Thoracic aorta (tissue), 2 donors: ENCODE results near the gene NPFFR2. TPM values are rescaled to one million over a fixed set of nuclear protein-coding genes. Genes with fewer than 3 reads are reported as not detected.

ENCODE experiments used
- ATAC-seq: fragments of 150-250 bp; one replicate; pipeline ENCODE4 v1.8.0; 2017; ENCODE audit warnings: low read depth; ENCODE audit not compliant: insufficient number of reproducible peaks, low FRiP score
- DNase-seq: peaks from one replicate; pipeline ENCODE4 v3.0.0-alpha.2; 2020; ENCODE audit warnings: low spot score
- H3K27ac ChIP-seq, 2 donors: fragments of 200-600 bp; sonication (generic); 1 replicate in 1 of 2; 2 replicates in 1 of 2; pipeline ENCODE4 v1.5.1; 2016; ENCODE audit warnings: mild to moderate bottlenecking in 2 of 2, moderate library complexity in 2 of 2
- H3K27me3 ChIP-seq: fragments of 200-600 bp; sonication (generic); replicated peaks from 2 replicates; pipeline ENCODE4 v1.6.0; 2016; ENCODE audit warnings: mild to moderate bottlenecking; ENCODE audit not compliant: insufficient read depth
- H3K36me3 ChIP-seq: fragments of 200-600 bp; sonication (generic); one replicate; pipeline ENCODE4 v1.5.1; 2016
- H3K4me1 ChIP-seq, 2 donors: fragments of 200-600 bp; sonication (generic); 1 replicate in 1 of 2; 2 replicates in 1 of 2; pipeline versions ENCODE4 v1.5.1 to v1.6.0; 2016; ENCODE audit warnings: low read depth in 2 of 2, mild to moderate bottlenecking in 1 of 2; ENCODE audit not compliant: control insufficient read depth in 1 of 2
- H3K4me3 ChIP-seq: fragments of 200-600 bp; sonication (generic); 2 replicates; pipeline ENCODE4 v1.5.1; 2016; ENCODE audit warnings: mild to moderate bottlenecking
- H3K9me3 ChIP-seq: fragments of 200-600 bp; sonication (generic); 2 replicates; pipeline ENCODE4 v1.5.1; 2016
- CTCF ChIP-seq: fragments of 200-600 bp; sonication (generic); IDR thresholded peaks from one replicate; pipeline ENCODE4 v1.5.1; 2019; ENCODE audit warnings: antibody characterized with exemption
- total RNA-seq, 2 donors: library from RNA; depleted of rRNA; stranded (reverse); fragments of >200 nt; gene quantifications; one replicate each; pipeline versions ENCODE4 v1.1.0 to v1.2.3, GENCODE V29; 2016

Gene NPFFR2
- total RNA-seq, 2 donors from 2014 or later: 1.3 TPM; not detected in 1

GRCh38 chr4:72169861-72170260 lies 138.1 kb downstream of the NPFFR2 start:
- Histone ChIP-seq H3K9me3 (no peaks in the 10 kb centered on the region), H3K27me3 (no peaks in the 10 kb centered on the region), H3K27ac (no peak overlapping the region), H3K4me3 (no peak overlapping the region), H3K4me1 (no peaks in the 10 kb centered on the region), H3K36me3 (no peaks in the 10 kb centered on the region)
- DNase-seq (no peak), ATAC-seq (no peak)
- TF ChIP-seq CTCF: no peak

GRCh38 chr4:72171761-72172160 lies 140.0 kb downstream of the NPFFR2 start:
- ATAC-seq (no peak), DNase-seq (no peak)
- no peak for TF ChIP-seq CTCF
- H3K27ac ChIP-seq: no peak overlapping the region
- no peaks in the 10 kb centered on the region for H3K36me3 ChIP-seq
- H3K4me3 ChIP-seq: no peak overlapping the region
- H3K9me3 ChIP-seq: no peaks in the 10 kb centered on the region
- no peaks in the 10 kb centered on the region for H3K27me3 ChIP-seq
- no peaks in the 10 kb centered on the region for H3K4me1 ChIP-seq

- no peak for DNase-seq
- H3K36me3 ChIP-seq: no peaks in the 10 kb centered on the region
- no peak for ATAC-seq
- no peaks in the 10 kb centered on the region for H3K4me1 ChIP-seq
- no peaks in the 10 kb centered on the region for H3K27me3 ChIP-seq
- no peak overlapping the region for H3K27ac ChIP-seq
- H3K4me3 ChIP-seq: no peak overlapping the region
- no peaks in the 10 kb centered on the region for H3K9me3 ChIP-seq
- TF ChIP-seq CTCF: no peak
Observed at GRCh38 chr4:72179342-72179741, 147.5 kb downstream of the NPFFR2 start.

- H3K4me3 ChIP-seq: no peak overlapping the region
- H3K27me3 ChIP-seq: no peaks in the 10 kb centered on the region
- TF ChIP-seq CTCF: no peak
- no peaks in the 10 kb centered on the region for H3K4me1 ChIP-seq
- ATAC-seq (no peak), DNase-seq (no peak)
- no peaks in the 10 kb centered on the region for H3K36me3 ChIP-seq
- H3K27ac ChIP-seq: no peak overlapping the region
- no peaks in the 10 kb centered on the region for H3K9me3 ChIP-seq
Observed at GRCh38 chr4:72186714-72187113, 154.9 kb downstream of the NPFFR2 start.

- Histone ChIP-seq H3K27ac (no peak overlapping the region), H3K36me3 (no peaks in the 10 kb centered on the region), H3K4me3 (no peak overlapping the region), H3K9me3 (no peaks in the 10 kb centered on the region), H3K27me3 (no peaks in the 10 kb centered on the region), H3K4me1 (no peaks in the 10 kb centered on the region)
- ATAC-seq (no peak), DNase-seq (no peak)
- no peak for TF ChIP-seq CTCF
Observed at GRCh38 chr4:72194046-72194445, 162.2 kb downstream of the NPFFR2 start.
